T47D (cell line): ENCODE results near the gene CAMSAP1.

Experiments used
- DNase-seq, 2 experiments: peaks; one replicate each; pipeline versions ENCODE4 v3.0.0 to v3.0.0-alpha.2; 2011 to 2012; ENCODE audit warnings: low read depth in 1 of 2, low spot score in 1 of 2
- JUND ChIP-seq: IDR thresholded peaks from 2 replicates; pipeline ENCODE4 v1.6.1; 2012; ENCODE audit warnings: low read depth
- in situ Hi-C: cut with HindIII; loops from 2 replicates; pipeline ENCODE4 v1.10.0; 2016; ENCODE audit warnings: low sequenced_read_pairs, low pct_unique_long_range_greater_than_20kb

CAMSAP1 gene

DNA sequence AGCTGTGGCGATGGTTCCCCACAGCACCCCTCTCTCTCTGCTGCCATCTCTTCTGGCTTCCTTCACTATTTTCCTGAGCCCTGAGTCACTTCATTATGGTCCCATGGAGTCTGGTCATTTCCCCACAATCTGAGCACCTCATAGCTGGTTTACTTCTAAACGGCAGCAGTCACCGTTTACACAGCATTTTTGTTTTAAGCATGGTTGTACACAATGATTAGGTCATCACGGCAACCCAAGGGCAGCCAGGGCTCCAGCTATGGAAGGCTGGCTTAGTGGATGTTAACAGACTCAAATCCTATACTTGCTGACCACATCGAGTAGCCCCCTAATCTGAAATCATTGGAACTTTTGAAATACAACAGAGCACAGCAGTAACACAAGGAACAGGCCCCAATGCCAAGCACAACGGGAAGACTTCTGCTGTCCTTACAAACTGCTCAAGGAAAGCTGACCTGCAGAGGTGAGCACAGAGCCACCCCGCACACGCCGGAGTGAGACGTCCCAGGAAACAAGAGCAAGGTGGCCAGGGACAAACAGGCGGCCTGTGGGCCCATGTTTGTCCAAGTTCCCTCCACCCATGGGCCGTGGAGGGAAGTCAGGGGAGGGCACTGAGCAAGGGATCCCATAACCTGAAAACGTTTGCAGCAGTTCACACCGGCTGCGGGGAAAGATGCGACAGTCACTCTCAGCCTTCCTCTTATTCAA is 22.9 kb downstream of the CAMSAP1 start:
- peak in 1 of 2 experiments; percentile 19 for DNase-seq
- TF ChIP-seq JUND = no peak
- in situ Hi-C loops = no loop called here

DNA sequence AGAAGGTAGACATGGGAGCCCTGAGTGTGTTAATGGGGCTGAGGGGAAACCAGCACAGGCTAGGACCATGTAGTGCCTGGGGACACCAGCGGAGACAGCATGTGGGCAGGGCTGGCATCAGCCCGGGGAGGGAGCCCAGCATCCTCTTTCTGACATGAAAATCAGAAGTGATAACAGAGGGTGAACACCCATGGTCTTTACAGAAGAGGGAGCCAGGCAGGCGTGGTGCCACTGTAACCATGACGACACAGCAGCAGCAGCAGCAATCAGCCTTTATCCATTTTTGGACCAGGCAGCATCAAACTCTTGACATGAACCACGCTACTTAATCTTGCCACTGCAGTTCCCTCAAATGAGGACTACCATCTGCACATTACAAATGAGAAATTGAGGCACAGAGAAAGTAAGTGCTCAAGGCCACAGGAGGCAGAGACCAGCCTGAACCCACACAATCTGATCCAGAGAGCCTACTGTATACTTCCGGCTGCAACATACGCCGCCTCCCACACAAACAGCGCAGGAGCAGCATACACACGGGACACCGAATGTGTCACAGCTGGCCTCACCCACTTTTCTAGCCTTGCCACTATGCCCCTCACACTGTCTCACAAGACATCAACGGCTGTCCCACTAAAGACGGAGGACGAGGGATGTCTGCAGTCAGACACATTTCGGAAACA is 23.8 kb downstream of the CAMSAP1 start:
- in situ Hi-C loops = no loop called here
- no peak for TF ChIP-seq JUND
- no peak for DNase-seq

DNA sequence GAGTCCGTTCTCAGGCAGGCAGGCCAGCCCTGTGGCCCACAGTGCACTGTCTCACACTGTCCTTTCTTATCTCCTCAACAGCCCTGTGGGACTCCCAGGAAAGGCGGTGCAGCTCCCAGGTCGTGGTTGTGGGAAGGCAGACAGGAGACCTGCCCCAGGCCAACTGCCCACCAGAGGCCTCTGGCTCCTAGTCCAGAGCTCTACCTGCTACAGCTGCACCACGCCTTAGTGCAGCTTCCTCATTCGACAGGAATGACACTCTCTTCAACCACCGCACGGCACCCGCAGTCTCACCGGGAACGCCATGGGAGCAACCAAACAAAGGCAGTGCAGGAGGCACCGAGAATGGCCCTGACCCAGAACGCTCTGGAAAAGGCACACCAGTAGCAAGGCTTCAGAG is 25.3 kb downstream of the CAMSAP1 start:
- DNase-seq = no peak
- TF ChIP-seq JUND = no peak
- in situ Hi-C loops = no loop called here

DNA sequence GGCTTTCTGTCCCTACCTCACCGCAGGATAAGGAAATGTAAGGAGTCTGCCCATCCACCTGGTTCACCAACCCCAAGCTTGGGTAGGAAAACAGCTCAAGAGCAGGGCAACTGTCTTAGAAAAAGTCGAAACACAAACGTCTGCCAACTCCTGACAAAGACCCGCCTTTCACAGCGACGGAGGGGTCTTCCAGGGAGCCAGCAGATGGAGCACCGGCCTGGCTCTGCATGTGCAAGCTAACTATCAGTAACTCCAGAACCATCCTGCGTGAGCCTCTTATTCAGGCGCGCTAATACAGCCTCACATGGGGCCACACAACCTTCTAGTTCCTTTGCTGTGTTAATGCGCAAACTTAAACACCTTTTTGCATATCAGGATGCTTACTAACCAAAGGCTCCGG is 26.9 kb downstream of the CAMSAP1 start:
- TF ChIP-seq JUND = no peak
- no peak for DNase-seq
- in situ Hi-C loops = no loop called here

DNA sequence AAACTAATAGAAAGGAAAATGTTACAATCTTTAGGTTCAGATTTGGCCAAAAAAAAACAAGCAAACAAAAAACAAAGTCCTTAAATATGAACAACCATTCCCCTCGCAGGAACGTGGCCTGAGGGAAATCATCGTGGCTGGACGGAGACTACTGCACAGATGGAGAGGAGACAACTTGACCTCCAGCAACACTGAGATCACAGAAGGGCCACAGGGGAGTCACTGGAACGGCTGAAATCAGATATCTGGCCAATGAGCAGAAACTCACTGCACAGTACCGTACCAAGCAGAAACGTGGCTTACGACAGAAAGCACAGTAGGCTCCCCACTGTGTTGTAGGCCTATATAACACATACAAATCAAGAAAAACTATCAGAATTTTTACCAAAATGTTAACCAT is 27.7 kb downstream of the CAMSAP1 start:
- DNase-seq = no peak
- in situ Hi-C loops = no loop called here
- no peak for TF ChIP-seq JUND

DNA sequence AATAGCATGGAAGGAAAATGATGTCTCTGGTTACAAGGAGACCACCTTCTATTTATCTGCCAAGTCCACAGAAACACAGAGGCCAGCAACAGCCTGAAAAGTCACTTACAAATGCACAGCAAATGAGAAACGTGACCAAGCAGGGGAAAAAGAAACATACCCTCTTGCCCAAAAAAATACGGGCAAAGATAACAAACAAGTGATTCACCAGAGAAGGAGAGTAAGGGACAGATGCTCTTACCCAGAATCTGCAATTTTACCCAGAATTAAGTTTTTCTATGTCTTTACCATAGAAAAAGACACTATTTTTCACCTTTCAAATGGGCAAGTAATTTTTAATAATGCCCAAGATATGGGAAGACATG is 28.1 kb downstream of the CAMSAP1 start:
- no peak for DNase-seq
- in situ Hi-C loops = no loop called here
- no peak for TF ChIP-seq JUND

DNA sequence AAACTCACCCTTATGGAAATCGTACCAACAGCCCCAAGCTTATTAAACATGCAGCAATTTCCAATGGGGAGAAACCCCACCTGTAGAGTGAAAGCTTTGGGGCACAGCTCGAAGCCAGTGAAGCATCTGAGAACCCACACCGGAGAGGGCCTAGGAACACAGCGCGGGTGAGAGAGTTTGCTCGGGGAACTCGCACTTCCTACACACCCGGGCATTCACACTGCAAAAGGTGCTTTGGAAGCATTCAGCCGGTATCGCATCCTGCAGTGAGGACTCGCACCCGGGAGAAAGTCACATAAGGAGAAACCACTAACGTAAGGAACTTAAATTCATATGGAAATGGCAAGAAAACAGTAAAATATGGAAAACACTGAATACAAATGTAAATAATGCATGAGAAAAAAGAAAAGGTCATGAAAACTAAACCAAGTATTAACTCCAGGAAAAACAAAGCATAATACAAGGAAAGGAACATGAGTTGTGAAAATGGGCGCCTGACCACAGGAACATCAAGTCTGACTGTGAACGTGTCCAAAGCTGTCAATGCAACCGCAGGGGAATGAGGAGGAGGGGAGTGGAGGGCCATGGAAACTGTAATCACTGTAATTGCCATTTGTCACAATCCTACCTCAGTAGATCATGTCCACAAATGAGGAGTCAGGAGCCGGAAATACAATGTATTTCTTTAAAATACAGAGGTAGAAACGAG is 28.7 kb downstream of the CAMSAP1 start:
- in situ Hi-C loops = no loop called here
- no peak for DNase-seq
- TF ChIP-seq JUND = no peak

DNA sequence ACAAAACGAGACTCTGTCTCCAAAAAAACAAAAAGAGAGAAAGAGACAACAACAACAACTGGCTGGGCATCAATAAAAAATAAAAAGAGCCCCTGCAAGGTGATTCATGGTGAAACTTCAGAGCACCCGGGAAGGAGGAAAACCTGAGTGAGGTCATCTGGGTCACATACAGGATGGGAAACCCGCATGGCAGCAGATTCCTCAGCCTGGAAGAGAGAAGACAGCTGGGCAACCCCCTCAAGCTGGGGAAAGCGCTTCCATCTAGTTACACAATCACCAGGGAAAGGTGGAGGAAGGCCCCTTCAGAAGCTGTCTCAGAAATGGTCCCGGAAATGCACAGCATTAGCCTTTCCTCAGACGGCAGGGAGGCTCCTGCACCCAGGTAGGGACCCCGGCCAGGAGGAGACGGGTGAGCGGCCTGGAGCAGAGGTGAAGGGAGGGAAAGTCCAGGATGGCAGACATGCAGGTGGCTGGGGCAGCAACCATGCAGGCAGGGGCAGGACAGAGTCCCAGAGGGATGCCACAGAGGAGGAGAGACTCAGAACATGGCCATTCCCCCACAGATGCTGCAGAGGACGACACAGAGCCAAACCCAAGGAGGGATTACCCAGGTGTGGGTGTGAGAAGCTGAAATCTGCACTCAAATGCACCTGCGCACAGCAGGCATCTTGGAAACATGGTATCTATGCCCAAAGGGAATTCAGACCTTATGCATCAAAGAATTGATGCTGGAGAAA is 29.4 kb downstream of the CAMSAP1 start:
- TF ChIP-seq JUND = no peak
- no peak for DNase-seq
- in situ Hi-C loops = no loop called here

DNA sequence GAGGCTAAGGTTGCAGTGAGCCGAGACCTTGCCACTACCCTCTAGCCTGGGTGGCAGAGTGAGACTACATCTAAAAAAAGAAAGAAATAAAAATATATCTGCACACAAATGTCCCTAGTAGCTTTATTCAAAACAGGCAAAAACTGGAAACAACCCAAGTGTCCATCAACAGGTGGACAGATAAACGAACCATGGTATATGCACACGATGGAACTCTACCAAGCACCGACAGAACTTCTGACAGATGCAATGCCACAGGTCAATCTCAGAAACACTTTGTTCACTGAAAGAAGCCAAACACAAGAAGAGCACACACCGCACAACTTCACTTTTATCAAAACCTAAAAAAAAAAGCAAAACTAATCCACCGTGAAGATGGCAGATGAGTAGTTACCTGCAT is 30.4 kb downstream of the CAMSAP1 start:
- in situ Hi-C loops = no loop called here
- no peak for TF ChIP-seq JUND
- DNase-seq = no peak

DNA sequence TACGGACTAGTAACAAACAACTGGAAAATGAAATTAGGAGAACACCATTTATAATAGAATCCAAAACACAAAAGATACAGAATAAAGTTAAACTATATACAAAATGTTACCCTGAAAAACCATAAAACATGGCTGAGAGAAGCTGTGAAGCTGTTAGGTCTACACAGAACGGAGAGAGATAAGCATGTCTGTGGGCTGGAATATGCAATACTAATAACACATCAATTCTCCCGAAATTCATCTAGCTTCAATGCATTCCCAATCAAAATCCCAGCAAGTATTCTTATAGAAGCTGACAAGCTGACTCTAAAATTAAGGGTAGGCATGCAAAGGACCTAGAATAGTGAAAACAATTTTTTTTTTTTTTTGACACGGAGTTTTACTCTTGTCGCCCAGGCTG is 32.5 kb downstream of the CAMSAP1 start:
- DNase-seq = no peak
- in situ Hi-C loops = no loop called here

DNA sequence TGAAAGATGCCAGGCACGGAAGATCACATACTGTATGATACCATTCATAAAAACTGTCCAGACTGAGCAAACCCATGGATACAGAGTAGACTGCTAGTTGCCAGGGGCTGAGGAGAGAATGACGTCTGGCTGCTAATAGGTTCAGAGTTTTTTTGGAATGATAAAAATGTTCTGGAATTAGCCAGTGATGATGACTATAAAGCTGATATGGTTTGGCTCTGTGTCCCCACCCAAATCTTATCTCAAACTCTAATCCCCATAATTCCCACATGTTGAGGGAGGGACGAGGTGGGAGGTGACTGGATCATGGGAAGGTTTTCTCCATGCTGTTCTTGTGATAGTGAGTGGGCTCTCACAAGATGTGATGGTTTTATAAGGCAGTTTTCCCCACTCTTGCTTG is 37.4 kb downstream of the CAMSAP1 start:
- TF ChIP-seq JUND = no peak
- in situ Hi-C loops = no loop called here
- DNase-seq = no peak

More for the DNA sequence above, 32.5 kb downstream of the CAMSAP1 start:
- no peak for TF ChIP-seq JUND

DNA sequence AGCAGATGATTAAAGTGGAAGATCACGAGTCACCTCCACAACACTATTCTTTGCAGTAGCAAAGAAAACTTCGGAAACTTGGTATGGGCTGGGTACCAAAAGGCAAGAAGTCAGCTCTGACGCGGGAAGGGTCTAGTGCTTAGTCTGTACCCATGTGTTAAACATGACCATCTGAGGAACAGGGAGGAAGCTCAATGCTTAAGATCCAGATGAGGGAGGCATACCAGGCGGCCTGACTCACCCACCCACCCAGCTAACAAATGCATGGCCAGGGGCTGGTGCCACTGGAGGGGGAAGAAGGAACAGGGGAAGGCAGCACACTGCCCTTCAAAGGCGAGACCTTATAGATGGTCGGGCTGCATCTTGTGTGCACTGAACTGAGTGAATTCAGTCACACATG is 41.8 kb downstream of the CAMSAP1 start:
- in situ Hi-C loops = no loop called here
- no peak for TF ChIP-seq JUND
- no peak for DNase-seq
